Neural cell (in vitro differentiated cells): Measurements from ENCODE around the gene GNG7. TPM values are rescaled to one million over a fixed set of nuclear protein-coding genes. Genes with fewer than 3 reads are reported as not detected.
"Not testable (repeated sequence)": the region's sequence is repeated elsewhere in the genome, so short reads cannot be mapped to it uniquely, and the experiment has no call there.

Source experiments
- H2AFZ ChIP-seq: fragments of 200-600, 300-800 bp; sonication (generic), shearing (Covaris generic); 2 replicates; pipeline ENCODE4 v1.6.0; 2014; ENCODE audit warnings: low read depth, mild to moderate bottlenecking, antibody characterized with exemption, low read length, moderate library complexity
- H3F3A ChIP-seq: fragments of 200-600 bp; shearing (Covaris generic); 2 replicates; pipeline ENCODE4 v1.6.1; 2016; ENCODE audit warnings: mild to moderate bottlenecking, moderate library complexity, mixed read lengths, antibody characterized with exemption, low read length; ENCODE audit not compliant: insufficient read depth, poor library complexity, severe bottlenecking
- H3K27ac ChIP-seq: fragments of 200-600, 300-800 bp; sonication (generic), shearing (Covaris generic); 2 replicates; pipeline ENCODE4 v1.5.1; 2014; ENCODE audit warnings: mild to moderate bottlenecking, low read length, moderate library complexity
- H3K27me3 ChIP-seq: fragments of 300-800, 200-600 bp; sonication (generic), shearing (Covaris generic); 2 replicates; pipeline ENCODE4 v1.6.0; 2014; ENCODE audit warnings: mild to moderate bottlenecking, low read depth, low read length, moderate library complexity; ENCODE audit not compliant: insufficient read depth
- H3K36me3 ChIP-seq: fragments of 300-800, 200-600 bp; sonication (generic), shearing (Covaris generic); 2 replicates; pipeline ENCODE4 v1.5.1; 2014; ENCODE audit warnings: mild to moderate bottlenecking, antibody characterized with exemption, low read length, moderate library complexity; ENCODE audit not compliant: insufficient read depth
- H3K4me2 ChIP-seq: fragments of 300-800, 200-600 bp; sonication (generic), shearing (Covaris generic); 2 replicates; pipeline ENCODE4 v1.6.0; 2014; ENCODE audit warnings: mild to moderate bottlenecking, low read length
- H3K4me3 ChIP-seq: fragments of 300-800, 200-600 bp; sonication (generic), shearing (Covaris generic); 2 replicates; pipeline ENCODE4 v1.5.1; 2014; ENCODE audit warnings: mild to moderate bottlenecking, low read length, moderate library complexity
- H3K79me2 ChIP-seq: fragments of 200-600 bp; shearing (Covaris generic); replicated peaks from 2 replicates; pipeline ENCODE4 v1.6.0; 2014; ENCODE audit warnings: mild to moderate bottlenecking, low read length, moderate library complexity; ENCODE audit not compliant: insufficient read depth
- H3K9ac ChIP-seq: fragments of 300-800, 200-600 bp; sonication (generic), shearing (Covaris generic); 2 replicates; pipeline ENCODE4 v1.6.1; 2016; ENCODE audit warnings: mild to moderate bottlenecking, low read length, mixed read lengths
- H3K9me2 ChIP-seq: fragments of 200-600 bp; shearing (Covaris generic); 2 replicates; pipeline ENCODE4 v1.6.1; 2016; ENCODE audit warnings: mild to moderate bottlenecking, low read length, mixed read lengths; ENCODE audit not compliant: insufficient read depth
- H3K9me3 ChIP-seq: fragments of 200-600, 300-800 bp; sonication (generic), shearing (Covaris generic); 2 replicates; pipeline ENCODE4 v1.6.1; 2016; ENCODE audit warnings: mild to moderate bottlenecking, mixed run types, low read length, moderate library complexity, mixed read lengths
- H4K20me1 ChIP-seq: fragments of 200-600 bp; shearing (Covaris generic); 2 replicates; pipeline ENCODE4 v1.6.1; 2016; ENCODE audit warnings: mild to moderate bottlenecking, mixed run types; ENCODE audit not compliant: insufficient read depth
- CTCF ChIP-seq: fragments of 450-650 bp; IDR thresholded peaks from 2 replicates; pipeline ENCODE4 v1.5.1; 2014; ENCODE audit warnings: antibody characterized with exemption, mild to moderate bottlenecking, moderate library complexity; ENCODE audit not compliant: poor library complexity, severe bottlenecking
- EP300 ChIP-seq: fragments of 450-650 bp; conservative IDR thresholded peaks from 2 replicates; pipeline ENCODE4 v1.6.1; 2014; ENCODE audit warnings: antibody characterized with exemption, mild to moderate bottlenecking, moderate library complexity; ENCODE audit not compliant: poor library complexity, severe bottlenecking
- EZH2 ChIP-seq: fragments of 200-600, 300-800 bp; shearing (Covaris generic), sonication (generic); IDR thresholded peaks from 2 replicates; pipeline ENCODE4 v1.6.1; 2014; ENCODE audit warnings: antibody characterized with exemption, low read length, borderline replicate concordance, mild to moderate bottlenecking; ENCODE audit not compliant: insufficient read depth, poor library complexity, severe bottlenecking
- MXI1 ChIP-seq: fragments of 450-650 bp; conservative IDR thresholded peaks from 2 replicates; pipeline ENCODE4 v1.6.1; 2014; ENCODE audit warnings: antibody characterized with exemption, mild to moderate bottlenecking; ENCODE audit not compliant: poor library complexity, severe bottlenecking
- POLR2AphosphoS5 ChIP-seq: IDR thresholded peaks from 2 replicates; pipeline ENCODE4 v1.6.1; 2012
- RAD21 ChIP-seq: fragments of 450-650 bp; conservative IDR thresholded peaks from 2 replicates; pipeline ENCODE4 v1.6.1; 2014; ENCODE audit warnings: antibody characterized with exemption, mild to moderate bottlenecking, moderate library complexity
- SMC3 ChIP-seq: fragments of 450-650 bp; conservative IDR thresholded peaks from 2 replicates; pipeline ENCODE4 v1.6.1; 2014; ENCODE audit warnings: antibody characterized with exemption, mild to moderate bottlenecking, moderate library complexity; ENCODE audit not compliant: poor library complexity
- TAF1 ChIP-seq: IDR thresholded peaks from 2 replicates; pipeline ENCODE4 v1.6.1; 2012; ENCODE audit warnings: low read depth
- polyA plus RNA-seq: library from polyadenylated mRNA; depleted of rRNA; stranded (reverse); fragments of >200 nt; gene quantifications from 2 replicates; pipeline ENCODE4 v1.2.3, GENCODE V29; 2014
- TF ChIP-seq, protein P1 (sequence below): IDR thresholded peaks from 2 replicates; pipeline ENCODE4 v1.6.1; 2012; ENCODE audit warnings: borderline replicate concordance

Gene GNG7
- polyA plus RNA-seq, 1 donor from 2014 or later: 3.0 TPM

DNA sequence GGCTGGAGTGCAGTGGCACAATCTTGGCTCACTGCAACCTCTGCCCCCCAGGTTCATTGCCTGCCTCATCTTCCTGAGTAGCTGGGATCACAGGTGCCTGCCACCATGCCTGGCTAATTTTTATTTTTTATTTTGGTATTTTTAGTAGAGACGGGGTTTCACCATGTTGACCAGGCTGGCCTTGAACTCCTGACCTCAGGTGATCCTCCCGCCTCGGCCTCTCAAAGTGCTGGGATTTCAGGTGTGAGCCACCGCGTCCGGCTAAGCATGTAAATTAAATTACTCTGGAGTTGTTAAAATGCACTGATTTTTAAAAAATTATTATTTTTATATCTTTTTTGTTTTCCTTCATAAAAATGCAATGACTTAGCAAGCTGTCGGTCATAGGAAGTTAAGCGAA, 195.8 kb downstream of the GNG7 start:
- H3K4me3 ChIP-seq, H3K27ac ChIP-seq, H3K9me2 ChIP-seq, H3K27me3 ChIP-seq, H3K4me2 ChIP-seq, H4K20me1 ChIP-seq, H3K9ac ChIP-seq, H3K9me3 ChIP-seq, H3K79me2 ChIP-seq, H3F3A ChIP-seq, H3K36me3 ChIP-seq, H2AFZ ChIP-seq: not testable (repeated sequence)

DNA sequence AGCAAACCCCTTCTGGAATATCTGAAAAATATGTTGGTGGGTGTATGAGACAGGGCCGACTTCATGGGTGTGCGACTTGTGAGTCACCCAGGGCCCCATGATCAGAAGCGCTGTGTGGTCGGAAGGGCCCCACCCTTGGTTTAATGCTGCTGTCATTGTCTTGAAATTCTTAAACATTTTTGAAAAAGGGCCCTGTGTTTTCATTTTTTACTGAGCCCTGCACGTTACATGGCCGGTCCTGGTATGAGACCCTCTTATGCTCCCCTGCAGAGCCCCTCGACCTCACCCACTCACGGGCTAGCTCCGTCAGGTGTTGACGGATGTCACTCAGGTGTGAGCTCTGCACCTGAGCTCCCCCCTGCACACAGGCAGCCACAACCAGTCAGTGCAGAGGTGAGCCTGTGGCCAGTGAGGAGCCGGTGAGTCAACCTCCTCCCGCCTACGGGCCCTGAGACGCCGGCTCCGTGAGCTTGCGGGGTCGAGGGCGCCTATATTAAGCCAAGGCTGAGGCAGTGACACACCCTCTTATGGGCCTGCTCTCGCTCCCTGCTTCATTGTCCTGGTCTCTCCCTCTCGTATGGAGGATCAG, 198.9 kb downstream of the GNG7 start:
- no peaks in the 10 kb centered on the region for H3F3A ChIP-seq
- H2AFZ ChIP-seq: no peak overlapping the region
- no peak overlapping the region for H3K4me2 ChIP-seq
- no peaks in the 10 kb centered on the region for H3K27me3 ChIP-seq
- H3K36me3 ChIP-seq: no peaks in the 10 kb centered on the region
- no peaks in the 10 kb centered on the region for H3K9me2 ChIP-seq
- H3K79me2 ChIP-seq: no peaks in the 10 kb centered on the region
- TF ChIP-seq, protein P1, sequence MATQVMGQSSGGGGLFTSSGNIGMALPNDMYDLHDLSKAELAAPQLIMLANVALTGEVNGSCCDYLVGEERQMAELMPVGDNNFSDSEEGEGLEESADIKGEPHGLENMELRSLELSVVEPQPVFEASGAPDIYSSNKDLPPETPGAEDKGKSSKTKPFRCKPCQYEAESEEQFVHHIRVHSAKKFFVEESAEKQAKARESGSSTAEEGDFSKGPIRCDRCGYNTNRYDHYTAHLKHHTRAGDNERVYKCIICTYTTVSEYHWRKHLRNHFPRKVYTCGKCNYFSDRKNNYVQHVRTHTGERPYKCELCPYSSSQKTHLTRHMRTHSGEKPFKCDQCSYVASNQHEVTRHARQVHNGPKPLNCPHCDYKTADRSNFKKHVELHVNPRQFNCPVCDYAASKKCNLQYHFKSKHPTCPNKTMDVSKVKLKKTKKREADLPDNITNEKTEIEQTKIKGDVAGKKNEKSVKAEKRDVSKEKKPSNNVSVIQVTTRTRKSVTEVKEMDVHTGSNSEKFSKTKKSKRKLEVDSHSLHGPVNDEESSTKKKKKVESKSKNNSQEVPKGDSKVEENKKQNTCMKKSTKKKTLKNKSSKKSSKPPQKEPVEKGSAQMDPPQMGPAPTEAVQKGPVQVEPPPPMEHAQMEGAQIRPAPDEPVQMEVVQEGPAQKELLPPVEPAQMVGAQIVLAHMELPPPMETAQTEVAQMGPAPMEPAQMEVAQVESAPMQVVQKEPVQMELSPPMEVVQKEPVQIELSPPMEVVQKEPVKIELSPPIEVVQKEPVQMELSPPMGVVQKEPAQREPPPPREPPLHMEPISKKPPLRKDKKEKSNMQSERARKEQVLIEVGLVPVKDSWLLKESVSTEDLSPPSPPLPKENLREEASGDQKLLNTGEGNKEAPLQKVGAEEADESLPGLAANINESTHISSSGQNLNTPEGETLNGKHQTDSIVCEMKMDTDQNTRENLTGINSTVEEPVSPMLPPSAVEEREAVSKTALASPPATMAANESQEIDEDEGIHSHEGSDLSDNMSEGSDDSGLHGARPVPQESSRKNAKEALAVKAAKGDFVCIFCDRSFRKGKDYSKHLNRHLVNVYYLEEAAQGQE: no peak
- TF ChIP-seq SMC3 (no peak), MXI1 (no peak), POLR2AphosphoS5 (no peak), CTCF (no peak), EZH2 (no peak), TAF1 (no peak), EP300 (no peak), RAD21 (no peak)
- no peak overlapping the region for H3K9ac ChIP-seq
- H3K9me3 ChIP-seq: no peaks in the 10 kb centered on the region
- no peak overlapping the region for H3K27ac ChIP-seq
- no peaks in the 10 kb centered on the region for H4K20me1 ChIP-seq
- no peak overlapping the region for H3K4me3 ChIP-seq

DNA sequence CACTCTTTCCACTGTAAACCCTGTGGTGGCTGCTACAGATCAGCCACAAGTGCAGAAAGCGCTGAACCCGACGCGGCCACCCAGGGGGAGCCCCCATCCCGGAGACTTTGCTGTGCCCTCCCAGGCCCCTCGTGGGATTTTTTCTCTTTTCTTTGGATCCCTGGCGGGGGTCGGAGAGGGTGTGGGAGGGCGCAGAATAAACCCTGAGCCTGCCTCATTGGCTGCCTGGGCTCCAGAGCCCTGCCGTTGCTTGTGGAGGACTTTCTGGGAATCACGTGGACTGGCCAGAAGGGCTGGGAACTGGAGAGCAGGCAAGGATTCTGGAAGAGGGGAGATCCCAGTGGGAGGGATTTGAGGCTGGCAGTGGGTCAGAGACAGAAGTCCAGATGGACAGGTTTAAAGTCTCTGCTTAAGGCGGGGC, 201.6 kb downstream of the GNG7 start:
- no peaks in the 10 kb centered on the region for H3K79me2 ChIP-seq
- no peak overlapping the region for H3K27ac ChIP-seq
- no peak overlapping the region for H3K9ac ChIP-seq
- no peaks in the 10 kb centered on the region for H3K9me2 ChIP-seq
- H4K20me1 ChIP-seq: no peaks in the 10 kb centered on the region
- no peaks in the 10 kb centered on the region for H3K27me3 ChIP-seq
- no peaks in the 10 kb centered on the region for H3K9me3 ChIP-seq
- no peaks in the 10 kb centered on the region for H3K36me3 ChIP-seq
- no peak overlapping the region for H2AFZ ChIP-seq
- H3F3A ChIP-seq: no peaks in the 10 kb centered on the region
- H3K4me2 ChIP-seq: no peak overlapping the region
- no peak for TF ChIP-seq POLR2AphosphoS5
- TF ChIP-seq, protein P1: no peak
- TF ChIP-seq CTCF: no peak
- TF ChIP-seq MXI1: no peak
- no peak for TF ChIP-seq SMC3
- no peak for TF ChIP-seq TAF1
- TF ChIP-seq EP300: no peak
- TF ChIP-seq EZH2: no peak
- TF ChIP-seq RAD21: no peak
- no peak overlapping the region for H3K4me3 ChIP-seq
